IMR-90 (cell line): Measurements from ENCODE around the gene NEDD4L. TPM values are rescaled to one million over a fixed set of nuclear protein-coding genes. Genes with fewer than 3 reads are reported as not detected.

ENCODE experiments used
- ATAC-seq: fragments of 200-7000 bp; cut with Tn5 transposase; 2 replicates; pipeline ENCODE4 v1.9.1; 2020; ENCODE audit warnings: low read depth, mild to moderate bottlenecking, moderate library complexity
- BruUV-seq: library from RNA; stranded (reverse); fragments of 400-500 nt; replicated peaks from 2 replicates; lab custom pipeline; 2021; lab: Mats Ljungman, UMichigan
- CTCF ChIA-PET: fragments of 300-600 bp; formaldehyde crosslinking; extraction: SDS; loops from one replicate; lab custom pipeline; 2021; ENCODE audit warnings: antibody characterized with exemption; lab: Yijun Ruan, JAX
- POLR2A ChIA-PET: fragments of 300-600 bp; sonication (Branson Sonifier 250); formaldehyde crosslinking; loops from one replicate; lab custom pipeline; 2022; ENCODE audit warnings: antibody characterized with exemption; ENCODE audit not compliant: unreplicated experiment; lab: Charles Lee
- DNase-seq: peaks from one replicate; pipeline ENCODE4 v3.0.0; 2013
- H2AFZ ChIP-seq: replicated peaks from 2 replicates; pipeline ENCODE3; 2013; ENCODE audit warnings: low read length, mild to moderate bottlenecking; ENCODE audit not compliant: poor library complexity
- H2AK5ac ChIP-seq: 2 replicates; pipeline ENCODE4 v1.6.1; 2013; ENCODE audit warnings: low read depth, low read length, inconsistent platforms
- H2AK9ac ChIP-seq: replicated peaks from 2 replicates; pipeline ENCODE3; 2013; ENCODE audit warnings: mild to moderate bottlenecking, low read depth, low read length, moderate library complexity; ENCODE audit not compliant: poor library complexity
- H2BK120ac ChIP-seq: 2 replicates; pipeline ENCODE4 v1.6.1; 2013; ENCODE audit warnings: low read depth, low read length, inconsistent platforms
- H2BK15ac ChIP-seq: 3 replicates; pipeline ENCODE4 v1.6.1; 2013; ENCODE audit warnings: low read depth, low read length, inconsistent platforms
- H2BK20ac ChIP-seq: 2 replicates; pipeline ENCODE4 v1.6.1; 2013; ENCODE audit warnings: low read depth, mild to moderate bottlenecking, inconsistent platforms, low read length, moderate library complexity
- H2BK5ac ChIP-seq: 2 replicates; pipeline ENCODE4 v1.6.1; 2013; ENCODE audit warnings: mild to moderate bottlenecking, low read depth, low read length, inconsistent platforms; ENCODE audit not compliant: poor library complexity, severe bottlenecking
- H3K14ac ChIP-seq: replicated peaks from 2 replicates; pipeline ENCODE4 v1.6.1; 2013; ENCODE audit warnings: low read depth, low read length, inconsistent platforms
- H3K18ac ChIP-seq: 2 replicates; pipeline ENCODE4 v1.6.1; 2013; ENCODE audit warnings: low read depth, low read length, control low read depth
- H3K23ac ChIP-seq: 2 replicates; pipeline ENCODE4 v1.6.1; 2013; ENCODE audit warnings: low read depth, low read length, inconsistent platforms
- H3K27ac ChIP-seq: 2 replicates; pipeline ENCODE4 v1.5.1; 2013; ENCODE audit warnings: mild to moderate bottlenecking, control low read depth, low read length; ENCODE audit not compliant: insufficient read depth
- H3K27me3 ChIP-seq: 2 replicates; pipeline ENCODE4 v1.6.1; 2013; ENCODE audit warnings: low read length; ENCODE audit not compliant: control insufficient read depth, insufficient read depth
- H3K36me3 ChIP-seq: 2 replicates; pipeline ENCODE4 v1.6.1; 2013; ENCODE audit warnings: low read length, mixed read lengths; ENCODE audit not compliant: control insufficient read depth, insufficient read depth
- H3K4ac ChIP-seq: 2 replicates; pipeline ENCODE4 v1.6.1; 2013; ENCODE audit warnings: low read depth, low read length, inconsistent platforms
- H3K4me1 ChIP-seq: 2 replicates; pipeline ENCODE4 v1.6.1; 2013; ENCODE audit warnings: low read length, mixed read lengths; ENCODE audit not compliant: control insufficient read depth, insufficient read depth
- H3K4me2 ChIP-seq: 2 replicates; pipeline ENCODE4 v1.6.1; 2013; ENCODE audit warnings: low read depth, mild to moderate bottlenecking, control low read depth, low read length, moderate library complexity
- H3K4me3 ChIP-seq: 2 replicates; pipeline ENCODE4 v1.5.1; 2013; ENCODE audit warnings: low read depth, mild to moderate bottlenecking, control low read depth, low read length, moderate library complexity; ENCODE audit not compliant: insufficient read depth
- H3K56ac ChIP-seq: 2 replicates; pipeline ENCODE4 v1.6.1; 2013; ENCODE audit warnings: low read length, inconsistent platforms; ENCODE audit not compliant: insufficient read depth; ENCODE audit errors: extremely low read depth
- H3K79me1 ChIP-seq, 2 experiments: 2 replicates each; pipeline ENCODE4 v1.6.1; 2013; ENCODE audit warnings: low read length in 2 of 2, inconsistent platforms in 1 of 2, low read depth in 1 of 2
- H3K9ac ChIP-seq: 2 replicates; pipeline ENCODE4 v1.6.1; 2013; ENCODE audit warnings: low read depth, low read length, control low read depth
- H3K9me1 ChIP-seq: 2 replicates; pipeline ENCODE4 v1.6.1; 2013; ENCODE audit warnings: low read length, inconsistent platforms; ENCODE audit not compliant: insufficient read depth
- H3K9me3 ChIP-seq: 2 replicates; pipeline ENCODE4 v1.6.1; 2013; ENCODE audit warnings: low read length; ENCODE audit not compliant: control insufficient read depth, insufficient read depth
- H4K20me1 ChIP-seq: 2 replicates; pipeline ENCODE4 v1.6.1; 2013; ENCODE audit warnings: low read length, inconsistent platforms; ENCODE audit not compliant: insufficient read depth
- H4K5ac ChIP-seq: 2 replicates; pipeline ENCODE4 v1.6.1; 2013; ENCODE audit warnings: mild to moderate bottlenecking, low read depth, low read length, control low read depth
- H4K8ac ChIP-seq, 2 experiments: 2 replicates each; pipeline ENCODE4 v1.6.1; 2013; ENCODE audit warnings: low read depth in 2 of 2, low read length in 2 of 2, control low read depth in 1 of 2, inconsistent platforms in 1 of 2
- H4K91ac ChIP-seq: 2 replicates; pipeline ENCODE4 v1.6.1; 2013; ENCODE audit warnings: low read depth, low read length, inconsistent platforms; ENCODE audit not compliant: insufficient read depth
- BHLHE40 ChIP-seq: fragments of 150-350 bp; IDR thresholded peaks from 2 replicates; pipeline ENCODE4 v1.6.1; 2016; ENCODE audit warnings: mild to moderate bottlenecking, low read depth, low read length
- CEBPB ChIP-seq: IDR thresholded peaks from 2 replicates; pipeline ENCODE4 v1.6.1; 2012; ENCODE audit warnings: low read depth, low read length, improper control_type of control experiment
- CHD1 ChIP-seq: IDR thresholded peaks from 2 replicates; pipeline ENCODE4 v1.6.1; 2012; ENCODE audit warnings: low read depth, low read length, improper control_type of control experiment
- CTCF ChIP-seq: conservative IDR thresholded peaks from 2 replicates; pipeline ENCODE4 v1.5.1; 2012; ENCODE audit warnings: mild to moderate bottlenecking, low read depth, low read length, improper control_type of control experiment
- ELK1 ChIP-seq: fragments of 150-350 bp; IDR thresholded peaks from 2 replicates; pipeline ENCODE4 v1.6.1; 2016; ENCODE audit warnings: low read depth, mild to moderate bottlenecking, low read length, moderate library complexity, borderline replicate concordance
- FOS ChIP-seq: fragments of 150-350 bp; IDR thresholded peaks from 2 replicates; pipeline ENCODE4 v1.6.1; 2016; ENCODE audit warnings: low read depth, low read length
- MAFK ChIP-seq: IDR thresholded peaks from 2 replicates; pipeline ENCODE4 v1.6.1; 2012; ENCODE audit warnings: low read depth, low read length, improper control_type of control experiment
- MAZ ChIP-seq: IDR thresholded peaks from 2 replicates; pipeline ENCODE4 v1.6.1; 2012; ENCODE audit warnings: low read depth, mild to moderate bottlenecking, low read length, improper control_type of control experiment, moderate library complexity, borderline replicate concordance
- MXI1 ChIP-seq: IDR thresholded peaks from 2 replicates; pipeline ENCODE4 v1.6.1; 2012; ENCODE audit warnings: low read depth, mild to moderate bottlenecking, low read length, moderate library complexity, borderline replicate concordance
- NFE2L2 ChIP-seq: fragments of 150-350 bp; IDR thresholded peaks from 2 replicates; pipeline ENCODE4 v1.6.1; 2016; ENCODE audit warnings: low read depth, mild to moderate bottlenecking, low read length
- POLR2A ChIP-seq: IDR thresholded peaks from 2 replicates; pipeline ENCODE4 v1.6.1; 2012; ENCODE audit warnings: mild to moderate bottlenecking, low read depth, low read length
- RAD21 ChIP-seq: IDR thresholded peaks from 2 replicates; pipeline ENCODE4 v1.6.1; 2012; ENCODE audit warnings: low read length, improper control_type of control experiment
- RCOR1 ChIP-seq: IDR thresholded peaks from 2 replicates; pipeline ENCODE4 v1.6.1; 2012; ENCODE audit warnings: mild to moderate bottlenecking, low read length, improper control_type of control experiment; ENCODE audit not compliant: insufficient replicate concordance
- RFX5 ChIP-seq: IDR thresholded peaks from 2 replicates; pipeline ENCODE4 v1.8.0; 2012; ENCODE audit warnings: low read depth, mild to moderate bottlenecking, low read length, moderate library complexity
- SMC3 ChIP-seq: fragments of 150-350 bp; IDR thresholded peaks from 2 replicates; pipeline ENCODE4 v1.6.1; 2016; ENCODE audit warnings: low read depth, mild to moderate bottlenecking, antibody characterized with exemption, low read length, moderate library complexity
- USF2 ChIP-seq: fragments of 150-350 bp; IDR thresholded peaks from 2 replicates; pipeline ENCODE4 v1.6.1; 2017; ENCODE audit warnings: mild to moderate bottlenecking, antibody characterized with exemption, low read length, low read depth
- WGBS, 2 experiments: methylation state at CpG; one replicate each; pipeline versions ENCODE4 v1.1.5 to v1.1.7; 2013; ENCODE audit warnings: missing lambda C conversion rate in 2 of 2; ENCODE audit not compliant: insufficient read length in 1 of 2; ENCODE audit errors: extremely low coverage in 2 of 2; 5-methylcytosine and 5-hydroxymethylcytosine counted together
- dilution Hi-C: fragments of 300-500 bp; cut with HindIII; formaldehyde crosslinking; loops from one replicate; pipeline ENCODE4 v1.14.3; 2018; ENCODE audit warnings: low sequenced_read_pairs; ENCODE audit not compliant: unreplicated experiment
- in situ Hi-C: fragments of 300-500 bp; cut with MboI; formaldehyde crosslinking; loops from 3 replicates; pipeline ENCODE4 v1.14.3; 2019; ENCODE audit warnings: low sequenced_read_pairs, inconsistent platforms, mixed read lengths
- intact Hi-C: fragments of 100-400 bp; cut with micrococcal nuclease; formaldehyde crosslinking; loops from 2 replicates; pipeline ENCODE4 v1.10.0; 2022
- polyA plus RNA-seq, 3 experiments: library from polyadenylated mRNA; depleted of rRNA; stranded (reverse); fragments of >200 nt; gene quantifications; 2 replicates each; pipeline ENCODE4 v1.2.3, GENCODE V29; 2012; ENCODE audit warnings: low replicate concordance in 1 of 3
- total RNA-seq: library from RNA; depleted of rRNA; stranded (reverse); fragments of >200 nt; gene quantifications from 2 replicates; pipeline ENCODE4 v1.2.3, GENCODE V29; 2012

NEDD4L gene
- total and polyA plus RNA-seq, 2 of the 4 experiments (the other 2 are of a cell fraction), result 10.0 to 10.9 TPM

GRCh38 chr18:58102018-58102417 is 58.0 kb downstream of the NEDD4L start:
- no peak overlapping the region for H2AK9ac ChIP-seq
- H2BK5ac ChIP-seq, result no peak overlapping the region
- H3K4ac ChIP-seq, result no peak overlapping the region
- H3K79me1 ChIP-seq, result no peaks in the 10 kb centered on the region
- DNase-seq, result no peak
- ChIA-PET CTCF (no interaction called here), POLR2A (no interaction called here)
- dilution Hi-C loops, result no loop called here
- ATAC-seq, result no peak
- no peak overlapping the region for H3K4me3 ChIP-seq
- H2BK20ac ChIP-seq, result no peak overlapping the region
- no CpG with 5 or more reads among the region's 2 CpGs for WGBS, 2 experiments
- H3K4me1 ChIP-seq, result peaks cover 14% of the 10 kb centered on the region
- in situ Hi-C loops, result loop anchor here (25.0 kb wide), 1 partner anchor 465 kb away; no protein-coding TSS in a partner anchor
- H3K27me3 ChIP-seq, result no peaks in the 10 kb centered on the region
- H3K9me1 ChIP-seq, result peaks cover 7% of the 10 kb centered on the region; the same call in 1 of the 2 replicates
- H4K8ac ChIP-seq, result no peak overlapping the region
- no peak overlapping the region for H3K14ac ChIP-seq
- H3K4me2 ChIP-seq, result no peak overlapping the region
- no peaks in the 10 kb centered on the region for H3K36me3 ChIP-seq
- no peak overlapping the region for H2BK120ac ChIP-seq
- BruUV-seq, result no TSS peak
- H4K5ac ChIP-seq, result no peak overlapping the region
- intact Hi-C loops, result no loop called here
- no peaks in the 10 kb centered on the region for H3K9me3 ChIP-seq
- H2AK5ac ChIP-seq, result no peak overlapping the region
- H3K18ac ChIP-seq, result no peak overlapping the region
- H4K91ac ChIP-seq, result no peak overlapping the region
- no peak overlapping the region for H3K9ac ChIP-seq
- no peak for TF ChIP-seq RFX5
- TF ChIP-seq ELK1, result no peak
- TF ChIP-seq CEBPB, result no peak
- TF ChIP-seq POLR2A, result no peak
- no peak for TF ChIP-seq CTCF
- TF ChIP-seq BHLHE40, result no peak
- TF ChIP-seq FOS, result no peak
- TF ChIP-seq CHD1, result no peak
- TF ChIP-seq RAD21, result no peak
- no peak for TF ChIP-seq MAFK
- no peak for TF ChIP-seq RCOR1
- TF ChIP-seq SMC3, result no peak
- no peak for TF ChIP-seq USF2
- TF ChIP-seq NFE2L2, result no peak
- no peak for TF ChIP-seq MXI1
- no peak for TF ChIP-seq MAZ
- 0 out of 2 replicates have a peak, but pooled peaks cover 4% of the 10 kb centered on the region for H4K20me1 ChIP-seq
- no peak overlapping the region for H2BK15ac ChIP-seq
- H3K23ac ChIP-seq, result no peak overlapping the region
- no peak overlapping the region for H2AFZ ChIP-seq
- H3K27ac ChIP-seq, result no peak overlapping the region
- no peak overlapping the region for H3K56ac ChIP-seq
